Neural cell (in vitro differentiated cells): Measurements from ENCODE around the gene PLD5. TPM values are rescaled to one million over a fixed set of nuclear protein-coding genes. Genes with fewer than 3 reads are reported as not detected.

Experiments
- H2AFZ ChIP-seq: fragments of 200-600, 300-800 bp; sonication (generic), shearing (Covaris generic); 2 replicates; pipeline ENCODE4 v1.6.0; 2014; ENCODE audit warnings: low read depth, mild to moderate bottlenecking, antibody characterized with exemption, low read length, moderate library complexity
- H3F3A ChIP-seq: fragments of 200-600 bp; shearing (Covaris generic); 2 replicates; pipeline ENCODE4 v1.6.1; 2016; ENCODE audit warnings: mild to moderate bottlenecking, moderate library complexity, mixed read lengths, antibody characterized with exemption, low read length; ENCODE audit not compliant: insufficient read depth, poor library complexity, severe bottlenecking
- H3K27ac ChIP-seq: fragments of 200-600, 300-800 bp; sonication (generic), shearing (Covaris generic); 2 replicates; pipeline ENCODE4 v1.5.1; 2014; ENCODE audit warnings: mild to moderate bottlenecking, low read length, moderate library complexity
- H3K27me3 ChIP-seq: fragments of 300-800, 200-600 bp; sonication (generic), shearing (Covaris generic); 2 replicates; pipeline ENCODE4 v1.6.0; 2014; ENCODE audit warnings: mild to moderate bottlenecking, low read depth, low read length, moderate library complexity; ENCODE audit not compliant: insufficient read depth
- H3K36me3 ChIP-seq: fragments of 300-800, 200-600 bp; sonication (generic), shearing (Covaris generic); 2 replicates; pipeline ENCODE4 v1.5.1; 2014; ENCODE audit warnings: mild to moderate bottlenecking, antibody characterized with exemption, low read length, moderate library complexity; ENCODE audit not compliant: insufficient read depth
- H3K4me2 ChIP-seq: fragments of 300-800, 200-600 bp; sonication (generic), shearing (Covaris generic); 2 replicates; pipeline ENCODE4 v1.6.0; 2014; ENCODE audit warnings: mild to moderate bottlenecking, low read length
- H3K4me3 ChIP-seq: fragments of 300-800, 200-600 bp; sonication (generic), shearing (Covaris generic); 2 replicates; pipeline ENCODE4 v1.5.1; 2014; ENCODE audit warnings: mild to moderate bottlenecking, low read length, moderate library complexity
- H3K79me2 ChIP-seq: fragments of 200-600 bp; shearing (Covaris generic); replicated peaks from 2 replicates; pipeline ENCODE4 v1.6.0; 2014; ENCODE audit warnings: mild to moderate bottlenecking, low read length, moderate library complexity; ENCODE audit not compliant: insufficient read depth
- H3K9ac ChIP-seq: fragments of 300-800, 200-600 bp; sonication (generic), shearing (Covaris generic); 2 replicates; pipeline ENCODE4 v1.6.1; 2016; ENCODE audit warnings: mild to moderate bottlenecking, low read length, mixed read lengths
- H3K9me2 ChIP-seq: fragments of 200-600 bp; shearing (Covaris generic); 2 replicates; pipeline ENCODE4 v1.6.1; 2016; ENCODE audit warnings: mild to moderate bottlenecking, low read length, mixed read lengths; ENCODE audit not compliant: insufficient read depth
- H3K9me3 ChIP-seq: fragments of 200-600, 300-800 bp; sonication (generic), shearing (Covaris generic); 2 replicates; pipeline ENCODE4 v1.6.1; 2016; ENCODE audit warnings: mild to moderate bottlenecking, mixed run types, low read length, moderate library complexity, mixed read lengths
- H4K20me1 ChIP-seq: fragments of 200-600 bp; shearing (Covaris generic); 2 replicates; pipeline ENCODE4 v1.6.1; 2016; ENCODE audit warnings: mild to moderate bottlenecking, mixed run types; ENCODE audit not compliant: insufficient read depth
- EP300 ChIP-seq: fragments of 450-650 bp; conservative IDR thresholded peaks from 2 replicates; pipeline ENCODE4 v1.6.1; 2014; ENCODE audit warnings: antibody characterized with exemption, mild to moderate bottlenecking, moderate library complexity; ENCODE audit not compliant: poor library complexity, severe bottlenecking
- EZH2 ChIP-seq: fragments of 200-600, 300-800 bp; shearing (Covaris generic), sonication (generic); IDR thresholded peaks from 2 replicates; pipeline ENCODE4 v1.6.1; 2014; ENCODE audit warnings: antibody characterized with exemption, low read length, borderline replicate concordance, mild to moderate bottlenecking; ENCODE audit not compliant: insufficient read depth, poor library complexity, severe bottlenecking
- MXI1 ChIP-seq: fragments of 450-650 bp; conservative IDR thresholded peaks from 2 replicates; pipeline ENCODE4 v1.6.1; 2014; ENCODE audit warnings: antibody characterized with exemption, mild to moderate bottlenecking; ENCODE audit not compliant: poor library complexity, severe bottlenecking
- POLR2AphosphoS5 ChIP-seq: IDR thresholded peaks from 2 replicates; pipeline ENCODE4 v1.6.1; 2012
- RAD21 ChIP-seq: fragments of 450-650 bp; conservative IDR thresholded peaks from 2 replicates; pipeline ENCODE4 v1.6.1; 2014; ENCODE audit warnings: antibody characterized with exemption, mild to moderate bottlenecking, moderate library complexity
- SMC3 ChIP-seq: fragments of 450-650 bp; conservative IDR thresholded peaks from 2 replicates; pipeline ENCODE4 v1.6.1; 2014; ENCODE audit warnings: antibody characterized with exemption, mild to moderate bottlenecking, moderate library complexity; ENCODE audit not compliant: poor library complexity
- TAF1 ChIP-seq: IDR thresholded peaks from 2 replicates; pipeline ENCODE4 v1.6.1; 2012; ENCODE audit warnings: low read depth
- polyA plus RNA-seq: library from polyadenylated mRNA; depleted of rRNA; stranded (reverse); fragments of >200 nt; gene quantifications from 2 replicates; pipeline ENCODE4 v1.2.3, GENCODE V29; 2014
- TF ChIP-seq, protein P1 (sequence below): IDR thresholded peaks from 2 replicates; pipeline ENCODE4 v1.6.1; 2012; ENCODE audit warnings: borderline replicate concordance
- TF ChIP-seq, protein P2 (sequence below): fragments of 450-650 bp; IDR thresholded peaks from 2 replicates; pipeline ENCODE4 v1.5.1; 2014; ENCODE audit warnings: antibody characterized with exemption, mild to moderate bottlenecking, moderate library complexity; ENCODE audit not compliant: poor library complexity, severe bottlenecking

PLD5 gene
- polyA plus RNA-seq, 1 donor from 2014 or later: 0.64 TPM

DNA sequence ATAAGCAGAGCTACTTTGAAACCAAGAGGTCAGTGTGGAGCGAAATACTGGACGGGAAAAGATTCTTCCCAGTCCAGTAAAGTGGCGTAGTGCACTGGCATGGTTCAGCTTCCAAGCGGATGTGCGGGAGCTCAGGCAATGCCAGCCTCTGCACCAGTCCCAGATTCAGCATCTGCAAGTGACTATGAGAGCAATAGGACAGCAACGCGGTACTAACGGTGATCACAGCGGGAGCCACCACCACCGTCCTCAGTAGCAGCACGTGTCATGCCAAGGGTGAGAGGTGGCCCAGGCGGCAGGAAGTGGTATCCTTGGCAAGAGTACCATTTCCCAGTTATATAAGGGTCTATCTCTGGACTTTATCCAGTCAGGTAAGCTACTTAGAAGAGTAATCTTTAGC is 17.8 kb downstream of the PLD5 start:
- Histone ChIP-seq H3K27ac (no peak overlapping the region), H3K4me3 (no peak overlapping the region), H3K4me2 (no peak overlapping the region), H3K9me3 (no peaks in the 10 kb centered on the region), H2AFZ (no peak overlapping the region), H3K36me3 (no peaks in the 10 kb centered on the region), H3K9ac (no peak overlapping the region), H3K27me3 (no peaks in the 10 kb centered on the region), H3F3A (no peaks in the 10 kb centered on the region), H3K9me2 (no peaks in the 10 kb centered on the region), H3K79me2 (no peaks in the 10 kb centered on the region), H4K20me1 (no peaks in the 10 kb centered on the region)
- TF ChIP-seq MXI1: no peak
- TF ChIP-seq TAF1: no peak
- TF ChIP-seq, protein P1, sequence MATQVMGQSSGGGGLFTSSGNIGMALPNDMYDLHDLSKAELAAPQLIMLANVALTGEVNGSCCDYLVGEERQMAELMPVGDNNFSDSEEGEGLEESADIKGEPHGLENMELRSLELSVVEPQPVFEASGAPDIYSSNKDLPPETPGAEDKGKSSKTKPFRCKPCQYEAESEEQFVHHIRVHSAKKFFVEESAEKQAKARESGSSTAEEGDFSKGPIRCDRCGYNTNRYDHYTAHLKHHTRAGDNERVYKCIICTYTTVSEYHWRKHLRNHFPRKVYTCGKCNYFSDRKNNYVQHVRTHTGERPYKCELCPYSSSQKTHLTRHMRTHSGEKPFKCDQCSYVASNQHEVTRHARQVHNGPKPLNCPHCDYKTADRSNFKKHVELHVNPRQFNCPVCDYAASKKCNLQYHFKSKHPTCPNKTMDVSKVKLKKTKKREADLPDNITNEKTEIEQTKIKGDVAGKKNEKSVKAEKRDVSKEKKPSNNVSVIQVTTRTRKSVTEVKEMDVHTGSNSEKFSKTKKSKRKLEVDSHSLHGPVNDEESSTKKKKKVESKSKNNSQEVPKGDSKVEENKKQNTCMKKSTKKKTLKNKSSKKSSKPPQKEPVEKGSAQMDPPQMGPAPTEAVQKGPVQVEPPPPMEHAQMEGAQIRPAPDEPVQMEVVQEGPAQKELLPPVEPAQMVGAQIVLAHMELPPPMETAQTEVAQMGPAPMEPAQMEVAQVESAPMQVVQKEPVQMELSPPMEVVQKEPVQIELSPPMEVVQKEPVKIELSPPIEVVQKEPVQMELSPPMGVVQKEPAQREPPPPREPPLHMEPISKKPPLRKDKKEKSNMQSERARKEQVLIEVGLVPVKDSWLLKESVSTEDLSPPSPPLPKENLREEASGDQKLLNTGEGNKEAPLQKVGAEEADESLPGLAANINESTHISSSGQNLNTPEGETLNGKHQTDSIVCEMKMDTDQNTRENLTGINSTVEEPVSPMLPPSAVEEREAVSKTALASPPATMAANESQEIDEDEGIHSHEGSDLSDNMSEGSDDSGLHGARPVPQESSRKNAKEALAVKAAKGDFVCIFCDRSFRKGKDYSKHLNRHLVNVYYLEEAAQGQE: no peak
- TF ChIP-seq, protein P2, sequence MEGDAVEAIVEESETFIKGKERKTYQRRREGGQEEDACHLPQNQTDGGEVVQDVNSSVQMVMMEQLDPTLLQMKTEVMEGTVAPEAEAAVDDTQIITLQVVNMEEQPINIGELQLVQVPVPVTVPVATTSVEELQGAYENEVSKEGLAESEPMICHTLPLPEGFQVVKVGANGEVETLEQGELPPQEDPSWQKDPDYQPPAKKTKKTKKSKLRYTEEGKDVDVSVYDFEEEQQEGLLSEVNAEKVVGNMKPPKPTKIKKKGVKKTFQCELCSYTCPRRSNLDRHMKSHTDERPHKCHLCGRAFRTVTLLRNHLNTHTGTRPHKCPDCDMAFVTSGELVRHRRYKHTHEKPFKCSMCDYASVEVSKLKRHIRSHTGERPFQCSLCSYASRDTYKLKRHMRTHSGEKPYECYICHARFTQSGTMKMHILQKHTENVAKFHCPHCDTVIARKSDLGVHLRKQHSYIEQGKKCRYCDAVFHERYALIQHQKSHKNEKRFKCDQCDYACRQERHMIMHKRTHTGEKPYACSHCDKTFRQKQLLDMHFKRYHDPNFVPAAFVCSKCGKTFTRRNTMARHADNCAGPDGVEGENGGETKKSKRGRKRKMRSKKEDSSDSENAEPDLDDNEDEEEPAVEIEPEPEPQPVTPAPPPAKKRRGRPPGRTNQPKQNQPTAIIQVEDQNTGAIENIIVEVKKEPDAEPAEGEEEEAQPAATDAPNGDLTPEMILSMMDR: no peak
- TF ChIP-seq EZH2: no peak
- TF ChIP-seq RAD21: no peak
- TF ChIP-seq EP300: no peak
- TF ChIP-seq SMC3: no peak
- no peak for TF ChIP-seq POLR2AphosphoS5

DNA sequence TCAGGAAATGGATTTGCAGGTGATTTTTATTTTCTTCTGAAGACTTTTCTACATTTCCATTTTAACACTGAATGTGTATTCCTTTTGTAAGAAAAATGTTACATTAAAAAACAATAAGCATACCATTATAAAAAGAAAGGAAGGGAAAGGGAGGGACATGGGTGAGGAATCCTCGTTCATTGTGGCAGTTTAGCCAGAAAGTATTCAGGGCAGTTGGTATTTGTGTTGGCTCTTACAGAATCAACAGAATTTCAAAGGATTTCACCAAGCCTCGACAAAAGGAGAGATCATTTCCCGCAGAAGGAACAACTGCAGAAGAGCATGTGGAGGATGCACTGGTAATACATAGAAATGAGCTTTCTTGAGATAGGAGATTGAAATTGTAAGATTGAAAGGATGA is 35.0 kb downstream of the PLD5 start:
- Histone ChIP-seq H3K79me2 (no peaks in the 10 kb centered on the region), H3K27me3 (no peaks in the 10 kb centered on the region), H3K9ac (no peak overlapping the region), H3K9me3 (no peaks in the 10 kb centered on the region), H3K36me3 (no peaks in the 10 kb centered on the region), H3K27ac (no peak overlapping the region), H3F3A (no peaks in the 10 kb centered on the region), H3K9me2 (no peaks in the 10 kb centered on the region), H3K4me3 (no peak overlapping the region), H2AFZ (no peak overlapping the region), H4K20me1 (no peaks in the 10 kb centered on the region), H3K4me2 (no peak overlapping the region)
- TF ChIP-seq, protein P2: no peak
- TF ChIP-seq EP300: no peak
